Caco-2 (cell line): ENCODE data around the gene MYH6. TPM values are rescaled to one million over a fixed set of nuclear protein-coding genes. Genes with fewer than 3 reads are reported as not detected.

Source experiments
- BruUV-seq: library from RNA; stranded (reverse); fragments of 400-500 nt; replicated peaks from 2 replicates; lab custom pipeline; 2021; lab: Mats Ljungman, UMichigan
- CTCF ChIA-PET: fragments of 300-600 bp; sonication (Branson Sonifier 250); formaldehyde crosslinking; loops from one replicate; lab custom pipeline; 2022; ENCODE audit warnings: antibody characterized with exemption; lab: Charles Lee
- POLR2A ChIA-PET: fragments of 300-600 bp; sonication (Branson Sonifier 250); formaldehyde crosslinking; loops from one replicate; lab custom pipeline; 2022; ENCODE audit warnings: antibody characterized with exemption; lab: Charles Lee
- DNase-seq, 2 experiments: peaks; one replicate each; pipeline versions ENCODE4 v3.0.0 to v3.0.0-alpha.2; 2020 to 2022
- H3K27me3 ChIP-seq: replicated peaks from 2 replicates; pipeline ENCODE4 v1.6.0; 2011; ENCODE audit warnings: low read length; ENCODE audit not compliant: control insufficient read depth, insufficient read depth
- H3K36me3 ChIP-seq: 2 replicates; pipeline ENCODE4 v1.5.1; 2011; ENCODE audit warnings: low read length; ENCODE audit not compliant: control insufficient read depth, insufficient read depth
- H3K4me1 ChIP-seq: fragments of 250-450 bp; sonication (Bioruptor Pico); 2 replicates; pipeline ENCODE4 v1.5.1; 2020; ENCODE audit warnings: mild to moderate bottlenecking
- H3K4me3 ChIP-seq: 2 replicates; pipeline ENCODE4 v1.5.1; 2011; ENCODE audit warnings: low read depth, mild to moderate bottlenecking, control low read depth, low read length
- H3K9me3 ChIP-seq: fragments of 250-450 bp; sonication (Bioruptor Pico); 2 replicates; pipeline ENCODE4 v1.5.1; 2020; ENCODE audit warnings: mild to moderate bottlenecking, moderate library complexity
- H3K27ac Mint-ChIP-seq: one replicate; pipeline ENCODE4 v1.8.0; 2022; ENCODE audit warnings: mixed read lengths; ENCODE audit not compliant: unreplicated experiment
- H3K27me3 Mint-ChIP-seq: one replicate; pipeline ENCODE4 v1.8.0; 2022; ENCODE audit warnings: mixed read lengths; ENCODE audit not compliant: insufficient read depth, unreplicated experiment
- H3K36me3 Mint-ChIP-seq: one replicate; pipeline ENCODE4 v1.8.0; 2022; ENCODE audit warnings: mild to moderate bottlenecking, mixed read lengths; ENCODE audit not compliant: insufficient read depth, unreplicated experiment
- H3K4me1 Mint-ChIP-seq: one replicate; pipeline ENCODE4 v1.8.0; 2022; ENCODE audit warnings: low read depth, mixed read lengths; ENCODE audit not compliant: unreplicated experiment
- H3K4me3 Mint-ChIP-seq: one replicate; pipeline ENCODE4 v1.8.0; 2022; ENCODE audit warnings: mild to moderate bottlenecking, moderate library complexity, mixed read lengths; ENCODE audit not compliant: unreplicated experiment
- H3K9me3 Mint-ChIP-seq: one replicate; pipeline ENCODE4 v1.8.0; 2022; ENCODE audit warnings: mixed read lengths; ENCODE audit not compliant: unreplicated experiment
- intact Hi-C: fragments of 100-400 bp; cut with micrococcal nuclease; formaldehyde crosslinking; loops from one replicate; pipeline ENCODE4 v1.10.0; 2022; ENCODE audit not compliant: unreplicated experiment
- total RNA-seq: library from RNA; stranded (reverse); gene quantifications from 2 replicates; pipeline ENCODE4 v1.2.3, GENCODE V29; 2022
- TF ChIP-seq, protein P1 (sequence below), 2 experiments: fragments of 200-600 bp in 1 of 2; IDR thresholded peaks; 1 replicate in 1 of 2; 2 replicates in 1 of 2; pipeline versions ENCODE4 v1.5.1 to v1.8.0; 2011 to 2022; ENCODE audit warnings: antibody characterized with exemption in 1 of 2, control low read depth in 1 of 2, inconsistent platforms in 1 of 2, low read depth in 1 of 2, low read length in 1 of 2, mild to moderate bottlenecking in 1 of 2, moderate library complexity in 1 of 2; ENCODE audit not compliant: insufficient read depth in 1 of 2, severe bottlenecking in 1 of 2, unreplicated experiment in 1 of 2

The MYH6 gene
- total RNA-seq, 1 experiment from 2014 or later: not detected

DNA sequence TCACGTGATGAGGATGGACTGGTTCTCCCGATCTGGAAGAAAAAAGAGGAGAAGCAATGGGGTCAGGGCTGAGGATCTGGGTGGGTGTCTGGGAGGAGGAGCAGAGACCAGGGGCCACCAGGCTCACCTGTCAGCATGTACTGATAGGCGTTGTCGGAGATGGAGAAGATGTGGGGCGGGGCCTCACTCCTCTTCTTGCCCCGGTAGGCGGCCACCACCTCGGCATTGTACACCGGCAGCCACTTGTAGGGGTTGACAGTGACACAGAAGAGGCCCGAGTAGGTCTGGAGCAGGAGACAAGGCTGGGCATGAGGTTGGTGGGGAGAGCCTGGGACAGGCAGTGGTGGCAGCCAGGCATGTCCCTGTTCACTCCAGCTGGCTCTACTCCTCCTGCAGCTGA is 3.0 kb downstream of the MYH6 start:
- POLR2A ChIA-PET: no interaction called here
- H3K9me3 Mint-ChIP-seq: no peaks in the 10 kb centered on the region
- no peaks in the 10 kb centered on the region; the same call in 1 of the 2 replicates for H3K27me3 ChIP-seq

DNA sequence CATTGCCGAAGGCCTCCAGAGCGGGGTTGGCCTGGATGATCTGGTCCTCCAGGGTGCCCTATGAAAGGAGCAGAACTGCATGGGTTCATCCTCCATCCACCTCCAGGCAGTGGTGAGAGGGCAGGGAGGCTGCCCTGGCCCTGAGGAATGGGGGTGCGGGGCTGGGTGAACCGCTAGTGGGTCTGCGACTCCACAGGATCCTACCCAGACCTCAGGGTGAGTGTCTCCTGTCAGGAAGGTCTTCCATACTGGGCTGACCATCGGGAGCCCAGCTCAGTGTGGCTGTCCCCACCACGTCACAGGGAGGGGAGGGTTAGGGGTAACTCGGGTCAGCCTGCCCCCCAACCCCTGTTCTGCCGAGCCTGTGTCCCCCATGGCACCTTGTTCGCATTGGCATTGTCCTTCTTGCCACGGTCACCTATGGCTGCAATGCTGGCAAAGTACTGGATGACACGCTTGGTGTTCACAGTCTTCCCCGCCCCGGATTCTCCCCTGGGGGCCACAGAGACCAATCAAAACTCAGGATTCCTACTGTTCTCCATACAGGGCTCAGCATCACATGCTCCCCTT is 3.7 kb downstream of the MYH6 start:
- no peaks in the 10 kb centered on the region for H3K36me3 Mint-ChIP-seq
- ChIA-PET POLR2A (no interaction called here), CTCF (no interaction called here)
- no peak overlapping the region for H3K27ac Mint-ChIP-seq
- no peak overlapping the region for H3K4me3 Mint-ChIP-seq
- H3K9me3 ChIP-seq: no peaks in the 10 kb centered on the region
- H3K4me1 ChIP-seq: no peaks in the 10 kb centered on the region
- H3K36me3 ChIP-seq: no peaks in the 10 kb centered on the region
- no TSS peak for BruUV-seq
- no peak overlapping the region for H3K4me3 ChIP-seq
- no peaks in the 10 kb centered on the region for H3K4me1 Mint-ChIP-seq
- DNase-seq: no peak
- no peaks in the 10 kb centered on the region; the same call in 1 of the 2 replicates for H3K27me3 ChIP-seq
- H3K27me3 Mint-ChIP-seq: peaks cover 28% of the 10 kb centered on the region
- TF ChIP-seq, protein P1, sequence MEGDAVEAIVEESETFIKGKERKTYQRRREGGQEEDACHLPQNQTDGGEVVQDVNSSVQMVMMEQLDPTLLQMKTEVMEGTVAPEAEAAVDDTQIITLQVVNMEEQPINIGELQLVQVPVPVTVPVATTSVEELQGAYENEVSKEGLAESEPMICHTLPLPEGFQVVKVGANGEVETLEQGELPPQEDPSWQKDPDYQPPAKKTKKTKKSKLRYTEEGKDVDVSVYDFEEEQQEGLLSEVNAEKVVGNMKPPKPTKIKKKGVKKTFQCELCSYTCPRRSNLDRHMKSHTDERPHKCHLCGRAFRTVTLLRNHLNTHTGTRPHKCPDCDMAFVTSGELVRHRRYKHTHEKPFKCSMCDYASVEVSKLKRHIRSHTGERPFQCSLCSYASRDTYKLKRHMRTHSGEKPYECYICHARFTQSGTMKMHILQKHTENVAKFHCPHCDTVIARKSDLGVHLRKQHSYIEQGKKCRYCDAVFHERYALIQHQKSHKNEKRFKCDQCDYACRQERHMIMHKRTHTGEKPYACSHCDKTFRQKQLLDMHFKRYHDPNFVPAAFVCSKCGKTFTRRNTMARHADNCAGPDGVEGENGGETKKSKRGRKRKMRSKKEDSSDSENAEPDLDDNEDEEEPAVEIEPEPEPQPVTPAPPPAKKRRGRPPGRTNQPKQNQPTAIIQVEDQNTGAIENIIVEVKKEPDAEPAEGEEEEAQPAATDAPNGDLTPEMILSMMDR (IDR thresholded peaks at IDR 0.05; ENCODE audit: insufficient read depth in 1 of 2, low read depth in 1 of 2, low read length in 1 of 2, severe bottlenecking in 1 of 2, unreplicated experiment in 1 of 2): no peak
- intact Hi-C loops: no loop called here
- no peaks in the 10 kb centered on the region for H3K9me3 Mint-ChIP-seq

More for the DNA sequence above, 3.0 kb downstream of the MYH6 start:
- Mint-ChIP-seq H3K4me1 (no peaks in the 10 kb centered on the region), H3K27ac (no peak overlapping the region), H3K27me3 (peaks cover 28% of the 10 kb centered on the region), H3K4me3 (no peak overlapping the region), H3K36me3 (no peaks in the 10 kb centered on the region)
- TF ChIP-seq, protein P1 (IDR thresholded peaks at IDR 0.05; ENCODE audit: insufficient read depth in 1 of 2, low read depth in 1 of 2, low read length in 1 of 2, severe bottlenecking in 1 of 2, unreplicated experiment in 1 of 2): no peak
- H3K4me3 ChIP-seq: no peak overlapping the region
- no TSS peak for BruUV-seq
- no peaks in the 10 kb centered on the region for H3K9me3 ChIP-seq
- CTCF ChIA-PET: no interaction called here
- no peaks in the 10 kb centered on the region for H3K36me3 ChIP-seq
- H3K4me1 ChIP-seq: no peaks in the 10 kb centered on the region
- intact Hi-C loops: no loop called here
- DNase-seq: no peak

DNA sequence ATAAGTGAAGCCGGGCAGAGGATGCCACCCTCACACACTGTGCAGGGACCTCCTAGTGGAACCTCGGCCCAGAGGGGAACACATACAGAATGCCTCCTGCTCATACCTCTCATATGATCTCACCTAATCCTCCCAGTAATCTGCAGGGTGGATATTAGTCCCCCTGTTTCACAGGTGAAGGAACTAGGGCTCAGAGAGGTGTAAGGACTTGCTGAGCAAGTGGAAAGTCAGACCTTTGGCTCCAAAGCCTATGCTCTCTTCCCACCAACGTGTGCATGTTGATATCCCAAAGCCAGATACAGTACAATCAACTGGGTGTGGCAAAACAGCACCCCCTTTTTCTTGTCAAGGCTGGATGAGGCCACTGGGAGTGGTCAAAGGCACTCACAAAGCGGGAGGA is 4.2 kb downstream of the MYH6 start:
- Histone ChIP-seq H3K9me3 (no peaks in the 10 kb centered on the region), H3K36me3 (no peaks in the 10 kb centered on the region), H3K4me3 (no peak overlapping the region), H3K27me3 (no peaks in the 10 kb centered on the region; the same call in 1 of the 2 replicates), H3K4me1 (no peaks in the 10 kb centered on the region)
- Mint-ChIP-seq H3K27ac (no peak overlapping the region), H3K9me3 (no peaks in the 10 kb centered on the region), H3K27me3 (peaks cover 27% of the 10 kb centered on the region), H3K4me1 (no peaks in the 10 kb centered on the region), H3K36me3 (no peaks in the 10 kb centered on the region), H3K4me3 (no peak overlapping the region)
- no TSS peak for BruUV-seq
- ChIA-PET CTCF (no interaction called here), POLR2A (no interaction called here)
- TF ChIP-seq, protein P1 (IDR thresholded peaks at IDR 0.05; ENCODE audit: insufficient read depth in 1 of 2, low read depth in 1 of 2, low read length in 1 of 2, severe bottlenecking in 1 of 2, unreplicated experiment in 1 of 2): no peak
- intact Hi-C loops: no loop called here
- DNase-seq: no peak
